ENCODE measurements around the gene TEX14.

DNA sequence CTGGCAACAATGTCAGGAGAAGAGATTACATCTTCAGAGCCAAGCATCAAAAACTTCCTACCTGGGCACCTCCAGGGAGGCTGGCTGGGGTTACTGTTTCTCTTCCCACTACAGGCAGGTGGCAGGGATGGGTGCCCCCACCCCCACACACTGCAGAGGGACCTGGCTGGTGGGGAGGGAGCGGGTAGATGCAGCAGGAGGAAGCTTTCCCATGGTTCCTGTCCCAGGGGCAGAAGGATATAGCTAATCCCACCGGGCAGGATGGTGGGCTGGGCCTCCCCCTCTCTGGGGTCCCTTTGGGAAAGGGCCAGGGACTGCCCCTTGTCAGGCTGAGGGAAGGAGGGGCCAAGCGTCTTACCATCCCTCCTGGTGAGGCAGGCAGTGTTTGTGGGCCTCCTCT, 160.7 kb downstream of the TEX14 start:
- TF ChIP-seq, protein P1, sequence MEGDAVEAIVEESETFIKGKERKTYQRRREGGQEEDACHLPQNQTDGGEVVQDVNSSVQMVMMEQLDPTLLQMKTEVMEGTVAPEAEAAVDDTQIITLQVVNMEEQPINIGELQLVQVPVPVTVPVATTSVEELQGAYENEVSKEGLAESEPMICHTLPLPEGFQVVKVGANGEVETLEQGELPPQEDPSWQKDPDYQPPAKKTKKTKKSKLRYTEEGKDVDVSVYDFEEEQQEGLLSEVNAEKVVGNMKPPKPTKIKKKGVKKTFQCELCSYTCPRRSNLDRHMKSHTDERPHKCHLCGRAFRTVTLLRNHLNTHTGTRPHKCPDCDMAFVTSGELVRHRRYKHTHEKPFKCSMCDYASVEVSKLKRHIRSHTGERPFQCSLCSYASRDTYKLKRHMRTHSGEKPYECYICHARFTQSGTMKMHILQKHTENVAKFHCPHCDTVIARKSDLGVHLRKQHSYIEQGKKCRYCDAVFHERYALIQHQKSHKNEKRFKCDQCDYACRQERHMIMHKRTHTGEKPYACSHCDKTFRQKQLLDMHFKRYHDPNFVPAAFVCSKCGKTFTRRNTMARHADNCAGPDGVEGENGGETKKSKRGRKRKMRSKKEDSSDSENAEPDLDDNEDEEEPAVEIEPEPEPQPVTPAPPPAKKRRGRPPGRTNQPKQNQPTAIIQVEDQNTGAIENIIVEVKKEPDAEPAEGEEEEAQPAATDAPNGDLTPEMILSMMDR (IDR thresholded peaks at IDR 0.05), result no peak
- TF ChIP-seq POLR2A (IDR thresholded peaks at IDR 0.05), result no peak
